GM12875 (cell line): ENCODE measurements around the gene DCP1B.
A peak's percentile ranks its signal among the peaks of the same experiment; 100 is the strongest.

Source experiments
- H3K4me3 ChIP-seq: one replicate; pipeline ENCODE4 v1.5.1; 2011; ENCODE audit warnings: low read depth, low read length, control low read depth
- CTCF ChIP-seq: IDR thresholded peaks from 2 replicates; pipeline ENCODE4 v1.5.1; 2011; ENCODE audit warnings: low read depth, mild to moderate bottlenecking, control low read depth, inconsistent platforms, low read length, moderate library complexity, borderline replicate concordance; ENCODE audit not compliant: insufficient read depth

The DCP1B gene

GRCh38 chr12:2004113-2004929 is at the start of gene DCP1B:
Gene DCP1B (minus strand): TSS chr12:2004457. CDS start chr12:2004431, 26 bp downstream.
- peak within 1 kb of the TSS; percentile 90 for H3K4me3 ChIP-seq
- TF ChIP-seq CTCF: no peak

GRCh38 chr12:2053691-2054090 is 49.4 kb upstream of the DCP1B start:
- no peak overlapping the region for H3K4me3 ChIP-seq
- TF ChIP-seq CTCF: no peak

GRCh38 chr12:2052826-2053678 is 48.8 kb upstream of the DCP1B start, which contains the start of gene CACNA1C:
Gene CACNA1C (plus strand): TSS chr12:2052987. CDS start chr12:2053563, 576 bp downstream.
- H3K4me3 ChIP-seq: no peak within 1 kb of the TSS
- TF ChIP-seq CTCF: no peak

GRCh38 chr12:2051700-2052621 is 47.7 kb upstream of the DCP1B start:
- H3K4me3 ChIP-seq: no peak overlapping the region
- TF ChIP-seq CTCF: no peak

- no peak for TF ChIP-seq CTCF
- H3K4me3 ChIP-seq: no peak overlapping the region
Observed at GRCh38 chr12:2049604-2050540, 45.6 kb upstream of the DCP1B start.

GRCh38 chr12:2047752-2048151 is 43.5 kb upstream of the DCP1B start:
- no peak overlapping the region for H3K4me3 ChIP-seq
- no peak for TF ChIP-seq CTCF
